SK-N-SH treated with all-trans-retinoic acid at 6 μM for 48 hours (cell line): ENCODE measurements around the gene S100A8.
"Not testable (repeated sequence)": the region's sequence is repeated elsewhere in the genome, so short reads cannot be mapped to it uniquely, and the experiment has no call there.

Experiments
- ARNTL ChIP-seq: fragments of 450-650 bp; formaldehyde crosslinking; IDR thresholded peaks from 2 replicates; pipeline ENCODE4 v1.5.0; 2020; ENCODE audit warnings: low read depth, mild to moderate bottlenecking, moderate library complexity, borderline replicate concordance
- OSR1 ChIP-seq: fragments of 250-450 bp; sonication (Bioruptor Pico); IDR thresholded peaks from 2 replicates; pipeline ENCODE4 v1.8.0; 2022; ENCODE audit warnings: moderate library complexity, mild to moderate bottlenecking, inconsistent platforms
- SNAI2 ChIP-seq: fragments of 250-450 bp; sonication (Bioruptor Pico); IDR thresholded peaks from 2 replicates; pipeline ENCODE4 v1.5.0; 2020; ENCODE audit warnings: mild to moderate bottlenecking, moderate library complexity
- ZFP30 ChIP-seq: fragments of 450-650 bp; formaldehyde crosslinking; IDR thresholded peaks from 2 replicates; pipeline ENCODE4 v1.5.0; 2022; ENCODE audit warnings: mild to moderate bottlenecking, moderate library complexity
- TF ChIP-seq, protein P1 (sequence below): fragments of 250-450 bp; sonication (Bioruptor Pico); IDR thresholded peaks from 2 replicates; pipeline ENCODE4 v1.5.1; 2020; ENCODE audit warnings: low read depth, mild to moderate bottlenecking, moderate library complexity
- TF ChIP-seq, protein P2 (sequence below): fragments of 250-450 bp; sonication (Bioruptor Pico); IDR thresholded peaks from 2 replicates; pipeline ENCODE4 v1.5.0; 2020; ENCODE audit warnings: mild to moderate bottlenecking, moderate library complexity
- TF ChIP-seq, protein P3 (sequence below): fragments of 250-450 bp; sonication (Bioruptor Pico); IDR thresholded peaks from 2 replicates; pipeline ENCODE4 v1.8.0; 2020; ENCODE audit warnings: mild to moderate bottlenecking, moderate library complexity, borderline replicate concordance

DNA sequence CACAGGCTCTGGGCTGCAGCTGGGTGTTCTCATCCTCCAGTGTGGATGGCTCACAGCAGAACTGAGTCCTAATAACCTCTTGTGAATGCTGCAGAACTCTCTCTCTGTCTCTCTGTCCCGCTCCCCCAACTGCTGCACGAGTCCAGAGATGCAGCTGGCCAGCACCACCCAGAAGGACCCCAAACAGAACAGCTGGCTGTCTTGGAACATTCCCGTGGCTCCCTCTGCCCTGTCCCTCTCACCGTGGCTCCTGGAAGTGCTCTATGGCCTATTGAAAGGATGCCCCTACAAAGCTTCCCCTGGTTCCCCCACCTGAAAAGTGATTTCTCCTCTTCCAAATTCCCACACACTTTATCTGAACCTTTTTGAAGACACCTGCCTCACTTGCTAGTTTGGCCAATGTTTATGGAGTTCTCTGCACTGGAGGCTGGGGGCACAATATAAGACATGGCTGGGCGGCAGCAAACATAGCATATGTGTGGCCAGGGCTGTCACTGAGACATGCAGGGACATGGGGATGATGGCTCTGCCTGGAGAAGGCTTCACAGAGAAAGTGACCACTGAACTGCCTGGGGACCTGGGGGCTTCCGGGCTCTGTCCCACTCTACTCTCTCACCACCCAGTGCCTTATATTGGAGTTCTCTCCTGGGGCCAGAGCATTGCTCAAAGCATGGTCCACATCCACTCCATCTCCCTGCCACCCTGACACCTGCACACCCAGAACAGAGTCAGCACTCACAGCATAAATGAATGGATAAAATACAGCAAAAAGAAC lies 15.1 kb upstream of the S100A8 start:
- TF ChIP-seq, protein P1, sequence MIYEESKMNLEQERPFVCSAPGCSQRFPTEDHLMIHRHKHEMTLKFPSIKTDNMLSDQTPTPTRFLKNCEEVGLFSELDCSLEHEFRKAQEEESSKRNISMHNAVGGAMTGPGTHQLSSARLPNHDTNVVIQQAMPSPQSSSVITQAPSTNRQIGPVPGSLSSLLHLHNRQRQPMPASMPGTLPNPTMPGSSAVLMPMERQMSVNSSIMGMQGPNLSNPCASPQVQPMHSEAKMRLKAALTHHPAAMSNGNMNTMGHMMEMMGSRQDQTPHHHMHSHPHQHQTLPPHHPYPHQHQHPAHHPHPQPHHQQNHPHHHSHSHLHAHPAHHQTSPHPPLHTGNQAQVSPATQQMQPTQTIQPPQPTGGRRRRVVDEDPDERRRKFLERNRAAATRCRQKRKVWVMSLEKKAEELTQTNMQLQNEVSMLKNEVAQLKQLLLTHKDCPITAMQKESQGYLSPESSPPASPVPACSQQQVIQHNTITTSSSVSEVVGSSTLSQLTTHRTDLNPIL (CRISPR knock-in tag) = not testable (repeated sequence)
- TF ChIP-seq, protein P2, sequence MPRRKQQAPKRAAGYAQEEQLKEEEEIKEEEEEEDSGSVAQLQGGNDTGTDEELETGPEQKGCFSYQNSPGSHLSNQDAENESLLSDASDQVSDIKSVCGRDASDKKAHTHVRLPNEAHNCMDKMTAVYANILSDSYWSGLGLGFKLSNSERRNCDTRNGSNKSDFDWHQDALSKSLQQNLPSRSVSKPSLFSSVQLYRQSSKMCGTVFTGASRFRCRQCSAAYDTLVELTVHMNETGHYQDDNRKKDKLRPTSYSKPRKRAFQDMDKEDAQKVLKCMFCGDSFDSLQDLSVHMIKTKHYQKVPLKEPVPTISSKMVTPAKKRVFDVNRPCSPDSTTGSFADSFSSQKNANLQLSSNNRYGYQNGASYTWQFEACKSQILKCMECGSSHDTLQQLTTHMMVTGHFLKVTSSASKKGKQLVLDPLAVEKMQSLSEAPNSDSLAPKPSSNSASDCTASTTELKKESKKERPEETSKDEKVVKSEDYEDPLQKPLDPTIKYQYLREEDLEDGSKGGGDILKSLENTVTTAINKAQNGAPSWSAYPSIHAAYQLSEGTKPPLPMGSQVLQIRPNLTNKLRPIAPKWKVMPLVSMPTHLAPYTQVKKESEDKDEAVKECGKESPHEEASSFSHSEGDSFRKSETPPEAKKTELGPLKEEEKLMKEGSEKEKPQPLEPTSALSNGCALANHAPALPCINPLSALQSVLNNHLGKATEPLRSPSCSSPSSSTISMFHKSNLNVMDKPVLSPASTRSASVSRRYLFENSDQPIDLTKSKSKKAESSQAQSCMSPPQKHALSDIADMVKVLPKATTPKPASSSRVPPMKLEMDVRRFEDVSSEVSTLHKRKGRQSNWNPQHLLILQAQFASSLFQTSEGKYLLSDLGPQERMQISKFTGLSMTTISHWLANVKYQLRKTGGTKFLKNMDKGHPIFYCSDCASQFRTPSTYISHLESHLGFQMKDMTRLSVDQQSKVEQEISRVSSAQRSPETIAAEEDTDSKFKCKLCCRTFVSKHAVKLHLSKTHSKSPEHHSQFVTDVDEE (CRISPR knock-in tag) = not testable (repeated sequence)
- TF ChIP-seq ARNTL (CRISPR knock-in tag); SNAI2 (CRISPR knock-in tag); OSR1 (CRISPR knock-in tag); ZFP30: not testable (repeated sequence)
- TF ChIP-seq, protein P3, sequence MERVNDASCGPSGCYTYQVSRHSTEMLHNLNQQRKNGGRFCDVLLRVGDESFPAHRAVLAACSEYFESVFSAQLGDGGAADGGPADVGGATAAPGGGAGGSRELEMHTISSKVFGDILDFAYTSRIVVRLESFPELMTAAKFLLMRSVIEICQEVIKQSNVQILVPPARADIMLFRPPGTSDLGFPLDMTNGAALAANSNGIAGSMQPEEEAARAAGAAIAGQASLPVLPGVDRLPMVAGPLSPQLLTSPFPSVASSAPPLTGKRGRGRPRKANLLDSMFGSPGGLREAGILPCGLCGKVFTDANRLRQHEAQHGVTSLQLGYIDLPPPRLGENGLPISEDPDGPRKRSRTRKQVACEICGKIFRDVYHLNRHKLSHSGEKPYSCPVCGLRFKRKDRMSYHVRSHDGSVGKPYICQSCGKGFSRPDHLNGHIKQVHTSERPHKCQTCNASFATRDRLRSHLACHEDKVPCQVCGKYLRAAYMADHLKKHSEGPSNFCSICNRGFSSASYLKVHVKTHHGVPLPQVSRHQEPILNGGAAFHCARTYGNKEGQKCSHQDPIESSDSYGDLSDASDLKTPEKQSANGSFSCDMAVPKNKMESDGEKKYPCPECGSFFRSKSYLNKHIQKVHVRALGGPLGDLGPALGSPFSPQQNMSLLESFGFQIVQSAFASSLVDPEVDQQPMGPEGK = not testable (repeated sequence)
